AG09309 (cell line): ENCODE measurements around the gene GBA3.

Experiments
- DNase-seq: peaks from one replicate; pipeline ENCODE4 v3.0.0-alpha.2; 2010; ENCODE audit warnings: low read depth
- H3K4me3 ChIP-seq: 2 replicates; pipeline ENCODE4 v1.5.1; 2011; ENCODE audit warnings: mild to moderate bottlenecking, low read depth, low read length, moderate library complexity; ENCODE audit not compliant: control insufficient read depth
- CTCF ChIP-seq: IDR thresholded peaks from 2 replicates; pipeline ENCODE4 v1.5.1; 2011; ENCODE audit warnings: mild to moderate bottlenecking, low read depth, low read length, inconsistent platforms; ENCODE audit not compliant: insufficient read depth, control insufficient read depth; ENCODE audit errors: missing control alignments

Gene GBA3

GRCh38 chr4:22686141-22686540 is 6.6 kb upstream of the GBA3 start:
- H3K4me3 ChIP-seq: no peak overlapping the region
- no peak for TF ChIP-seq CTCF
- no peak for DNase-seq

GRCh38 chr4:22688236-22688635 is 4.5 kb upstream of the GBA3 start:
- no peak for DNase-seq
- TF ChIP-seq CTCF: no peak
- no peak overlapping the region for H3K4me3 ChIP-seq

- no peak overlapping the region for H3K4me3 ChIP-seq
- TF ChIP-seq CTCF: no peak
- DNase-seq: no peak
Observed at GRCh38 chr4:22689428-22689827, 3.3 kb upstream of the GBA3 start.

GRCh38 chr4:22695029-22695428 is 2.3 kb downstream of the GBA3 start:
- no peak overlapping the region for H3K4me3 ChIP-seq
- no peak for DNase-seq
- TF ChIP-seq CTCF: no peak

- no peak for TF ChIP-seq CTCF
- no peak for DNase-seq
- H3K4me3 ChIP-seq: no peak overlapping the region
Observed at GRCh38 chr4:22695917-22696316, 3.2 kb downstream of the GBA3 start.

- no peak overlapping the region for H3K4me3 ChIP-seq
- DNase-seq: no peak
- no peak for TF ChIP-seq CTCF
Observed at GRCh38 chr4:22703912-22704311, 11.2 kb downstream of the GBA3 start.

GRCh38 chr4:22707390-22707789 is 14.7 kb downstream of the GBA3 start:
- H3K4me3 ChIP-seq: no peak overlapping the region
- no peak for TF ChIP-seq CTCF
- no peak for DNase-seq
